GM23338 (cell line): ENCODE measurements around the gene FCRL5. TPM values are rescaled to one million over a fixed set of nuclear protein-coding genes. Genes with fewer than 3 reads are reported as not detected.
A peak's percentile ranks its signal among the peaks of the same experiment; 100 is the strongest.
"Not testable (repeated sequence)": the region's sequence is repeated elsewhere in the genome, so short reads cannot be mapped to it uniquely, and the experiment has no call there.

Source experiments
- ATAC-seq: fragments of 200-7000 bp; cut with Tn5 transposase; 3 replicates; pipeline ENCODE4 v1.9.1; 2020
- DNase-seq: peaks from one replicate; pipeline ENCODE4 v3.0.0-alpha.2; 2015; ENCODE audit warnings: low spot score
- H2AFZ ChIP-seq: fragments of 200-600 bp; sonication (generic); 2 replicates; pipeline ENCODE4 v1.8.0; 2016; ENCODE audit warnings: antibody characterized with exemption, mild to moderate bottlenecking, moderate library complexity
- H3F3A ChIP-seq: fragments of 200-600 bp; sonication (generic); replicated peaks from 2 replicates; pipeline ENCODE4 v1.8.0; 2017; ENCODE audit warnings: antibody characterized with exemption, mixed run types, low read depth
- H3K27ac ChIP-seq: fragments of 200-600 bp; sonication (generic); 2 replicates; pipeline ENCODE4 v1.6.1; 2016; ENCODE audit warnings: low read depth
- H3K27me3 ChIP-seq: fragments of 200-600 bp; sonication (generic); 2 replicates; pipeline ENCODE4 v1.8.0; 2016; ENCODE audit warnings: mild to moderate bottlenecking, mixed run types, moderate library complexity; ENCODE audit not compliant: insufficient read depth
- H3K36me3 ChIP-seq: fragments of 200-600 bp; sonication (generic); 2 replicates; pipeline ENCODE4 v1.8.0; 2016; ENCODE audit warnings: mild to moderate bottlenecking; ENCODE audit not compliant: insufficient read depth
- H3K4me1 ChIP-seq: fragments of 200-600 bp; sonication (generic); 2 replicates; pipeline ENCODE4 v1.8.0; 2016; ENCODE audit warnings: mild to moderate bottlenecking, moderate library complexity; ENCODE audit not compliant: insufficient read depth
- H3K4me2 ChIP-seq: fragments of 200-600 bp; sonication (generic); 2 replicates; pipeline ENCODE4 v1.7.1; 2017; ENCODE audit warnings: mixed run types
- H3K4me3 ChIP-seq: fragments of 200-600 bp; sonication (generic); 2 replicates; pipeline ENCODE4 v1.6.1; 2016; ENCODE audit warnings: mixed run types
- H3K79me2 ChIP-seq: fragments of 200-600 bp; sonication (generic); replicated peaks from 2 replicates; pipeline ENCODE4 v1.8.0; 2017; ENCODE audit warnings: mild to moderate bottlenecking; ENCODE audit not compliant: insufficient read depth
- H3K9me2 ChIP-seq: fragments of 200-600 bp; sonication (generic); 2 replicates; pipeline ENCODE4 v1.8.0; 2017; ENCODE audit not compliant: insufficient read depth
- H4K20me1 ChIP-seq: fragments of 200-600 bp; sonication (generic); replicated peaks from 2 replicates; pipeline ENCODE4 v1.8.0; 2017; ENCODE audit warnings: mild to moderate bottlenecking; ENCODE audit not compliant: insufficient read depth
- H3K27ac Mint-ChIP-seq: 2 replicates; pipeline ENCODE4 v1.8.0; 2020; ENCODE audit warnings: inconsistent platforms, mild to moderate bottlenecking, moderate library complexity, mixed read lengths
- H3K27me3 Mint-ChIP-seq: 3 replicates; pipeline ENCODE4 v1.8.0; 2022; ENCODE audit warnings: low read depth, mild to moderate bottlenecking, moderate library complexity, mixed read lengths, inconsistent platforms; ENCODE audit not compliant: insufficient read depth, poor library complexity
- H3K36me3 Mint-ChIP-seq: 3 replicates; pipeline ENCODE4 v1.8.0; 2021; ENCODE audit warnings: low read depth, mild to moderate bottlenecking, inconsistent platforms, moderate library complexity, mixed read lengths
- H3K4me1 Mint-ChIP-seq: 3 replicates; pipeline ENCODE4 v1.8.0; 2020; ENCODE audit warnings: mild to moderate bottlenecking, inconsistent platforms, mixed read lengths
- H3K4me3 Mint-ChIP-seq: 3 replicates; pipeline ENCODE4 v1.8.0; 2021; ENCODE audit warnings: moderate library complexity, mild to moderate bottlenecking, inconsistent platforms, mixed read lengths
- H3K9me3 Mint-ChIP-seq: 3 replicates; pipeline ENCODE4 v1.8.0; 2020; ENCODE audit warnings: moderate library complexity, mild to moderate bottlenecking, inconsistent platforms, mixed read lengths
- EZH2 ChIP-seq: fragments of 200-600 bp; sonication (generic); IDR thresholded peaks from one replicate; pipeline ENCODE4 v1.8.0; 2017; ENCODE audit warnings: antibody characterized with exemption, mild to moderate bottlenecking, low read depth; ENCODE audit not compliant: unreplicated experiment
- EZH2phosphoT487 ChIP-seq: fragments of 200-600 bp; sonication (generic); IDR thresholded peaks from one replicate; pipeline ENCODE4 v1.8.1; 2018; ENCODE audit warnings: antibody characterized with exemption; ENCODE audit not compliant: unreplicated experiment
- NANOG ChIP-seq: IDR thresholded peaks from 2 replicates; pipeline ENCODE4 v1.6.1; 2016; ENCODE audit warnings: antibody characterized with exemption, borderline replicate concordance
- POLR2AphosphoS5 ChIP-seq: IDR thresholded peaks from 2 replicates; pipeline ENCODE4 v1.6.1; 2016; ENCODE audit warnings: antibody characterized with exemption, low read depth
- REST ChIP-seq: IDR thresholded peaks from one replicate; pipeline ENCODE4 v1.6.1; 2018; ENCODE audit warnings: antibody characterized with exemption; ENCODE audit not compliant: unreplicated experiment
- ZNF114 ChIP-seq: fragments of 250-450 bp; sonication (Bioruptor Pico); IDR thresholded peaks from 2 replicates; pipeline ENCODE4 v1.5.0; 2020; ENCODE audit warnings: mild to moderate bottlenecking, moderate library complexity
- ZNF331 ChIP-seq: fragments of 250-450 bp; sonication (Bioruptor Pico); IDR thresholded peaks from 2 replicates; pipeline ENCODE4 v1.5.0; 2020; ENCODE audit warnings: low read depth, mild to moderate bottlenecking, moderate library complexity
- polyA plus RNA-seq: library from polyadenylated mRNA; unstranded; fragments of >200 nt; fragmentation: Nextera tagmentation; extraction: Ambion mirVana; gene quantifications from 2 replicates; pipeline ENCODE4 v1.2.1, GENCODE V29; 2016
- total RNA-seq: library from RNA; depleted of rRNA; stranded (reverse); fragments of >200 nt; shearing (Covaris generic); gene quantifications from 2 replicates; pipeline ENCODE4 v1.2.3, GENCODE V29; 2014
- TF ChIP-seq, protein P1 (sequence below): IDR thresholded peaks from 2 replicates; pipeline ENCODE4 v1.6.1; 2016; ENCODE audit warnings: antibody characterized with exemption
- TF ChIP-seq, protein P2 (sequence below), 2 experiments: fragments of 200-600 bp in 1 of 2; sonication (generic) in 1 of 2; conservative IDR thresholded peaks; 2 replicates each; pipeline versions ENCODE4 v1.5.1 to v1.6.1; 2016 to 2017; ENCODE audit warnings: antibody characterized with exemption in 2 of 2, low read depth in 2 of 2, mild to moderate bottlenecking in 2 of 2, moderate library complexity in 1 of 2

FCRL5 gene
- total and polyA plus RNA-seq, 2 experiments from 2014 or later: 0.79 to 2.8 TPM

DNA sequence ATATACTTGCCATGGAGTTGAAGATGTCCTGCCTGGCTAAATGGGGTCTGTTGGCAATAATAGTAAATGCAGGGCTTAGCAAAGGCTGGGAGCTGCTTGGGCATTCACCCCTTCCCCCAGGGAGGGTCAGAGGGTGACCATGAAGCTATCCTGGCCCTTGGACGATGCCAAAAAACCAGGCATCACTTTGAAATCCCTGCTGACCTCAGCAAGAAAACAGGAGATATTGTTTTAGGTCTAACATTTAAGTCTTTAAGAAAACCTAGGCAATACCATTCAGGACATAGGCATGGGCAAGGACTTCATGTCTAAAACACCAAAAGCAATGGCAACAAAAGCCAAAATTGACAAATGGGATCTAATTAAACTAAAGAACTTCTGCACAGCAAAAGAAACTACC is 4.2 kb downstream of the FCRL5 start:
- not testable (repeated sequence) for H4K20me1 ChIP-seq, H3K27ac Mint-ChIP-seq, DNase-seq, H3K9me3 Mint-ChIP-seq, H3K4me1 ChIP-seq, H3K4me2 ChIP-seq, H3K27me3 ChIP-seq, H3K79me2 ChIP-seq, H3K36me3 Mint-ChIP-seq, ATAC-seq, H3K36me3 ChIP-seq, H3F3A ChIP-seq, H3K27me3 Mint-ChIP-seq, H3K4me3 ChIP-seq, H2AFZ ChIP-seq, H3K27ac ChIP-seq, H3K4me1 Mint-ChIP-seq, H3K4me3 Mint-ChIP-seq
- peaks cover 11% of the 10 kb centered on the region; the same call in 1 of the 2 replicates for H3K9me2 ChIP-seq

DNA sequence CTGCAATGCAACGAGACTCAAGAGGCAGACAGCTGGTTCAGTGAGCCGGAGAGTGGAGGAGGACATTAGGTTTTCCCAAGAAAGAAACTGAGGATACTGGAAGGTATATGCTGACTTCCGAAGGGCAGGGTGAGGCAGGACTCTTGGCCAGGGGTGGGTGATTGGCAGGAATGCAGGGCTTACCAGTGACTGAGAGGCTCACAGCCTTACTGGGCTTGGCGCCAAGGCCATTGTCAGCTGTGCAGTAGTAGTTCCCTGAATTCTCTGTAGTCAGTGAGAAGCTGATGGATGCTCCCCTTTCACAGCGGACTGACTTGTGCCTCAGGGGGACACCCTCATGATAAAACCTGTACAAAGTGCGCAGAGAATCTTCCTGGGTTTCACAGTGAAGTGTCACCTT is 9.6 kb downstream of the FCRL5 start:
- H3K27me3 Mint-ChIP-seq: peaks cover 10% of the 10 kb centered on the region
- Histone ChIP-seq H3K27ac (no peak overlapping the region), H3K4me2 (no peak overlapping the region), H3F3A (0 out of 2 replicates have a peak, but pooled peaks cover 3% of the 10 kb centered on the region), H3K4me3 (no peak overlapping the region), H2AFZ (no peak overlapping the region), H3K4me1 (peaks cover 37% of the 10 kb centered on the region), H3K27me3 (no peaks in the 10 kb centered on the region), H3K36me3 (no peaks in the 10 kb centered on the region; the same call in 1 of the 2 replicates), H4K20me1 (no peaks in the 10 kb centered on the region), H3K9me2 (peaks cover 24% of the 10 kb centered on the region; the same call in 1 of the 2 replicates), H3K79me2 (no peaks in the 10 kb centered on the region)
- ATAC-seq: no peak
- H3K4me1 Mint-ChIP-seq: peaks cover 32% of the 10 kb centered on the region
- H3K4me3 Mint-ChIP-seq: no peak overlapping the region
- H3K36me3 Mint-ChIP-seq: peaks cover 10% of the 10 kb centered on the region; the same call in 2 of the 3 replicates
- DNase-seq: no peak
- TF ChIP-seq EZH2phosphoT487: no peak
- H3K27ac Mint-ChIP-seq: no peak overlapping the region
- H3K9me3 Mint-ChIP-seq: peaks cover 11% of the 10 kb centered on the region

DNA sequence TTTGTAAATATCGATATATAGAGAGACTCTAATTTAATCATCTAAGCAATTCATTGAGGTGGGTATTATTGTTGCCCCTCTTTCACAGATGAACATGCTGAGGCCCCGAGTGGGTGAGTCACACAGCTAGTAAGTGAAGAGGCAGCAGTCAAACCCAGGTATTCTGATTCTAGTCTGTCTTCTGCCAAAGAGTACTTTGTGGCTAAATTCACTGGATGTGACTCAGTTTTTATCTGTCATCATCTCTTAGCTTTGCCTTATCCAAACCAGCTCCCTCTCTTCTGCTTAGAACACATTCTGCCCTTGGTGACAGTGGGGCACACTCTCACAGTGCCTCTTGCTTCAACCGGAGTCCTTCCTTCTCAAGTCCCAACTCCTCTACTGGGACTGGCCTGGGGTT is 11.5 kb downstream of the FCRL5 start:
- H3K4me3 Mint-ChIP-seq: no peak overlapping the region
- no peaks in the 10 kb centered on the region for H3K79me2 ChIP-seq
- no peak overlapping the region for H3K27ac Mint-ChIP-seq
- peaks cover 26% of the 10 kb centered on the region for H3K36me3 Mint-ChIP-seq
- peaks cover 24% of the 10 kb centered on the region; the same call in 1 of the 2 replicates for H3K9me2 ChIP-seq
- peaks cover 27% of the 10 kb centered on the region for H3K9me3 Mint-ChIP-seq
- DNase-seq (no peak), ATAC-seq (no peak)
- no peaks in the 10 kb centered on the region for H3K27me3 ChIP-seq
- H3K4me1 ChIP-seq: peaks cover 37% of the 10 kb centered on the region
- H2AFZ ChIP-seq: no peak overlapping the region
- H3K27me3 Mint-ChIP-seq: peaks cover 10% of the 10 kb centered on the region
- no peak overlapping the region for H3K4me3 ChIP-seq
- H3K4me1 Mint-ChIP-seq: peaks cover 38% of the 10 kb centered on the region
- 0 out of 2 replicates have a peak overlapping the region, but pooled peaks have one; percentile 62 for H3K4me2 ChIP-seq
- 0 out of 2 replicates have a peak, but pooled peaks cover 3% of the 10 kb centered on the region for H3F3A ChIP-seq
- H4K20me1 ChIP-seq: no peaks in the 10 kb centered on the region
- H3K36me3 ChIP-seq: no peaks in the 10 kb centered on the region; the same call in 1 of the 2 replicates
- H3K27ac ChIP-seq: no peak overlapping the region
- TF ChIP-seq EZH2phosphoT487: no peak
- TF ChIP-seq ZNF114 (CRISPR knock-in tag): no peak
- TF ChIP-seq NANOG: no peak
- no peak for TF ChIP-seq POLR2AphosphoS5
- no peak for TF ChIP-seq ZNF331 (CRISPR knock-in tag)
- TF ChIP-seq EZH2: no peak
- TF ChIP-seq REST: no peak
- TF ChIP-seq, protein P1, sequence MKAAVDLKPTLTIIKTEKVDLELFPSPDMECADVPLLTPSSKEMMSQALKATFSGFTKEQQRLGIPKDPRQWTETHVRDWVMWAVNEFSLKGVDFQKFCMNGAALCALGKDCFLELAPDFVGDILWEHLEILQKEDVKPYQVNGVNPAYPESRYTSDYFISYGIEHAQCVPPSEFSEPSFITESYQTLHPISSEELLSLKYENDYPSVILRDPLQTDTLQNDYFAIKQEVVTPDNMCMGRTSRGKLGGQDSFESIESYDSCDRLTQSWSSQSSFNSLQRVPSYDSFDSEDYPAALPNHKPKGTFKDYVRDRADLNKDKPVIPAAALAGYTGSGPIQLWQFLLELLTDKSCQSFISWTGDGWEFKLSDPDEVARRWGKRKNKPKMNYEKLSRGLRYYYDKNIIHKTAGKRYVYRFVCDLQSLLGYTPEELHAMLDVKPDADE: no peak
- TF ChIP-seq, protein P2, sequence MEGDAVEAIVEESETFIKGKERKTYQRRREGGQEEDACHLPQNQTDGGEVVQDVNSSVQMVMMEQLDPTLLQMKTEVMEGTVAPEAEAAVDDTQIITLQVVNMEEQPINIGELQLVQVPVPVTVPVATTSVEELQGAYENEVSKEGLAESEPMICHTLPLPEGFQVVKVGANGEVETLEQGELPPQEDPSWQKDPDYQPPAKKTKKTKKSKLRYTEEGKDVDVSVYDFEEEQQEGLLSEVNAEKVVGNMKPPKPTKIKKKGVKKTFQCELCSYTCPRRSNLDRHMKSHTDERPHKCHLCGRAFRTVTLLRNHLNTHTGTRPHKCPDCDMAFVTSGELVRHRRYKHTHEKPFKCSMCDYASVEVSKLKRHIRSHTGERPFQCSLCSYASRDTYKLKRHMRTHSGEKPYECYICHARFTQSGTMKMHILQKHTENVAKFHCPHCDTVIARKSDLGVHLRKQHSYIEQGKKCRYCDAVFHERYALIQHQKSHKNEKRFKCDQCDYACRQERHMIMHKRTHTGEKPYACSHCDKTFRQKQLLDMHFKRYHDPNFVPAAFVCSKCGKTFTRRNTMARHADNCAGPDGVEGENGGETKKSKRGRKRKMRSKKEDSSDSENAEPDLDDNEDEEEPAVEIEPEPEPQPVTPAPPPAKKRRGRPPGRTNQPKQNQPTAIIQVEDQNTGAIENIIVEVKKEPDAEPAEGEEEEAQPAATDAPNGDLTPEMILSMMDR (conservative IDR thresholded peaks at IDR 0.05; ENCODE audit: low read depth in 2 of 2): no peak
